Measurements from ENCODE around the gene MACROD2. TPM values are rescaled to one million over a fixed set of nuclear protein-coding genes. Genes with fewer than 3 reads are reported as not detected.

Gene MACROD2
- total and polyA plus RNA-seq, 2 experiments from 2014 or later, result 2.8 to 4.3 TPM

GRCh38 chr20:15837563-15837962 lies 1842.2 kb downstream of the MACROD2 start (continued):
- TF ChIP-seq ZNF462 (CRISPR knock-in tag; IDR thresholded peaks at IDR 0.05), result no peak

GRCh38 chr20:15838466-15838865 lies 1843.2 kb downstream of the MACROD2 start:
- Mint-ChIP-seq H3K27ac (no peak overlapping the region), H3K36me3 (ENCODE audit: low read depth) (no peaks in the 10 kb centered on the region)
- TF ChIP-seq ZNF462 (CRISPR knock-in tag; IDR thresholded peaks at IDR 0.05) (no peak), CTCF (conservative IDR thresholded peaks at IDR 0.05; ENCODE audit: low read depth in 2 of 2) (no peak), EZH2phosphoT487 (IDR thresholded peaks at IDR 0.05; ENCODE audit: unreplicated experiment) (no peak)

More at GRCh38 chr20:15838466-15838865, 1843.2 kb downstream of the MACROD2 start:
- Histone ChIP-seq H4K20me1 (replicated peaks; ENCODE audit: insufficient read depth) (no peaks in the 10 kb centered on the region), H3K36me3 (ENCODE audit: insufficient read depth) (no peaks in the 10 kb centered on the region), H3K27ac (ENCODE audit: low read depth) (no peak overlapping the region), H3F3A (replicated peaks; ENCODE audit: low read depth) (no peaks in the 10 kb centered on the region), H2AFZ (no peak overlapping the region), H3K79me2 (replicated peaks; ENCODE audit: insufficient read depth) (no peaks in the 10 kb centered on the region), H3K27me3 (ENCODE audit: insufficient read depth) (no peaks in the 10 kb centered on the region), H3K9me2 (ENCODE audit: insufficient read depth) (peaks cover 5% of the 10 kb centered on the region; the same call in 1 of the 2 replicates), H3K4me2 (no peak overlapping the region), H3K4me3 (no peak overlapping the region), H3K4me1 (ENCODE audit: insufficient read depth) (no peaks in the 10 kb centered on the region)
- Mint-ChIP-seq H3K4me3 (no peak overlapping the region), H3K4me1 (no peaks in the 10 kb centered on the region; the same call in 2 of the 3 replicates), H3K27me3 (ENCODE audit: insufficient read depth, low read depth, poor library complexity) (peaks cover 3% of the 10 kb centered on the region), H3K9me3 (peaks cover 4% of the 10 kb centered on the region; the same call in 1 of the 3 replicates)
- DNase-seq (ENCODE audit: low spot score) (no peak), ATAC-seq (no peak)

All from GM23338 (cell line).